Measurements from ENCODE around the gene CPSF6.
"Not testable (repeated sequence)": the region's sequence is repeated elsewhere in the genome, so short reads cannot be mapped to it uniquely, and the experiment has no call there.

Gene CPSF6, protein sequence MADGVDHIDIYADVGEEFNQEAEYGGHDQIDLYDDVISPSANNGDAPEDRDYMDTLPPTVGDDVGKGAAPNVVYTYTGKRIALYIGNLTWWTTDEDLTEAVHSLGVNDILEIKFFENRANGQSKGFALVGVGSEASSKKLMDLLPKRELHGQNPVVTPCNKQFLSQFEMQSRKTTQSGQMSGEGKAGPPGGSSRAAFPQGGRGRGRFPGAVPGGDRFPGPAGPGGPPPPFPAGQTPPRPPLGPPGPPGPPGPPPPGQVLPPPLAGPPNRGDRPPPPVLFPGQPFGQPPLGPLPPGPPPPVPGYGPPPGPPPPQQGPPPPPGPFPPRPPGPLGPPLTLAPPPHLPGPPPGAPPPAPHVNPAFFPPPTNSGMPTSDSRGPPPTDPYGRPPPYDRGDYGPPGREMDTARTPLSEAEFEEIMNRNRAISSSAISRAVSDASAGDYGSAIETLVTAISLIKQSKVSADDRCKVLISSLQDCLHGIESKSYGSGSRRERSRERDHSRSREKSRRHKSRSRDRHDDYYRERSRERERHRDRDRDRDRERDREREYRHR

DNA sequence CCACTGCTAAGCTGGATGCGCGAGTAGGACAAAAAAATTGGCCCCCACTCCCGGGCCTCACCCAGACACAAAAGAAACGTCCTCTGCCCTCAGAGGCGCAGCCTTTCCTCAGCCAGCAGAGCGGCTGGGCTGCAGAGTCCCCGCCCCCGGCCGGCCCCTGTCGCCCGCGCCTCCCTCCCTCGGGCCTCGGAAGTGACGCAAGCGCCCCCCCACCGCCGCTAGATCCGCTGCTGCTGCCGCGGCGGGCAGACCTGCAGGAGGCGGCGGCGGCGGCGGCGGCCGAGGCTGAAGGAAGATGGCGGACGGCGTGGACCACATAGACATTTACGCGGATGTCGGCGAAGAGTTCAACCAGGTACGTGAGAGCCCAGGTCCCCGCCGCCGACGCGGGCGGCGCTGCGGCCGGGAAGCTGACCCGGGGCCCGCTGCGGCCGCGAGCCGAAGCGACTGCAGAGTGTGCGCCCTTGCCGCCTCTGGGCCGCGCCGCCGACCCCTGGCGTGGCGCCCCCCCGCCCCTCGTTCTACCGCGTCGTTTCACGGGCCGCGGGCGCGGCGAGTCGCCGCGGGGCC, at the start of gene CPSF6:
Gene CPSF6, plus strand, starts transcription at position 218 of the 570 bp plus-strand sequence. Its CDS starts 78 bp downstream, at position 296.
- peak; percentile 98 for DNase-seq

DNA sequence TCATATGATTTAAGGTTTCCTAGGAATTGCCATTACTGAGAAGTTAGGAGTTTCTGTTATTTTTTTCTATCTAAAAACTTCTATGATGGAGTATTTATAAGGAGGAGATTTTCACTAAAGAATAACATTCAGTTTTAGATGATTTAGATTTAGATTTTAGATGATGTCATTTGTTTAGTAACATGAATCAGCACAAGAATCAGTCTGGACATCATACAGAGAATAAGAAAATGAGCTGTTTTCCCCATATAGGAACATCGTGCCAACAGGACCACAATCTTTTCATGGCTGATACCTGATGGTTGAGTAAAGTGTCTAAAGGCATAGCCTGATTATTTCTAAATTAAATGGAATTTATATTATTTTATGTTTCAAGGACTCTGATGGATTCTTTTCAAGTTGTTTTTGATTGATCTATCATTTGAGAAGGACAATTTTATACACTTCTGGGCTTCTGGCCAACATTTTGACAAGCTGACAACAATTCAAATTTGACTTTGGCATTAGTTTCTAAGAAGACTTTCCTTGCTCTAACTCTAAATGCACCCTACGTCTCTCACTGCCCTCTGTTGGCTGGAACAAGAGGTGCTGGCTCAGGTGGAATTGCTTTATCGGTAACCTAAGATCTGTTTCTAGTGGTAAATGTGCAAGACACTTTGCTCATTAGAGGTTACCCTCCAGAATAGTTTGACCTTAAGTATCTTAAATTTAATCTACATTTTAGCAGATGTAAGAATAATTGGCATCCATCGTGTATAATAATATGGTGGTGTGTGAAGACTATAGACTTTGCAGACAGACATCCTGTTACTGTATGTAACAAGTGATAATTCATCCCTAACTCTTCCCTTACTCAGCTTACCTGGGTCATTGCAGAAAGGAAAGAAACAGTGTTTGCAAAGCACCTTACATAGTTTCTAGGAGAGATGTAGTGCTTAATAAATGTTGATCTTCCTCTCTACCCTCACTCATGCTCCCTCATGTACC, 42.8 kb upstream of the CPSF6 start:
- DNase-seq = no peak

DNA sequence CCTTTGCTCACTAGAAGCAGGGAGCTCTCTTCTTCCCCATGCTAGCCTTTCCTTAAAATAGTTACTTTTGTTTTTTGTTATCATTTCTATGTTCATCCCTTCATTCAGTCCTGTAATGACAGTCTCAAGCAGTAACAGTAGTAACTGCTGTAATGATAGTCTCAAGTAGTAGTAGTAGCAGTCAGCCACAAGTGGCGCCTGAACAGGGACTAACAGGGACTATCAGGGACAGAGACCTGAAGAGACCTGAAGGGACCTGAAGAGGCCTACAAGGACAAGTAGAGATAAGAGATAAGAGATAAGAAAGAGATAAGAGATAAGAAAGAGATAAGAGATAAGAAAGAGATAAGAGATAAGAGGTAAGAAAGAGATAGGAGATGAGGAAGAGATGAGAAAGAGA, 39.4 kb upstream of the CPSF6 start:
- DNase-seq = not testable (repeated sequence)

DNA sequence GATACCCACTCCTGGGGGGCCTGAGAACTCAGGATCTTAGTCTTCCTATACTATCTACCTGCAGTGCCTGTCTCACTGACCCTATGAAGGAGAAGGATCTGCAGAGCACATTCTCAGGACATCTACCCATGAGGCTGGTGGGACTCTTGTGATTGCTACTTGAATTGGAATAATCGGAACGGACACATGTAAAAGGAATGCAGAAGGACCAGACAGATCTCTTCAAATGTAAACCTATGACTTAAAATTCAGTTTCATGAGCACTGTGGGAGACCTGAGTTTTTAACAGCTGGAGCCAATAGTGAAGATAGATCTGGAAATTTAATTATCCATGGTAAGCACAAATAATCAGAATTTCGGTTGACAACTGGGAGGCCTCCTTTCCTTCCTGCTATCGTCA, 35.2 kb upstream of the CPSF6 start:
- no peak for DNase-seq

DNA sequence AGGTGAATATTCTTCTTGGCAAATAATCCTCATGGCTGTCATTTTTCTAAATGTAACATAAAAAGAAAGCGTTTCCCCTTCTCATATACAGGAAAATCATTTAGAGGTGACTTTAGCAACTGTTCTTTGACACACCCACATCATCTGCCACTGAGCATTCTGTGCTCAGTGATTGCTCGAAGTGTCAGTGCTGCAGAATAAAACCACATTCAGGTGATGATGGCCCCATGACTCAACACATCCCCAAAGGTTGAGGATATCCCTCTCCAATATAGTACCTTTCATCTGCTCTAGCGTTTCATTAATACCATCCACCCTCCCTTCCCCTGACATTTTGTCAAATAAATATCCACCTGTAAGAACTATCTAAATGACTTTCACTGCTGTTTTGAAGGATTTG, 28.7 kb upstream of the CPSF6 start:
- DNase-seq = no peak

DNA sequence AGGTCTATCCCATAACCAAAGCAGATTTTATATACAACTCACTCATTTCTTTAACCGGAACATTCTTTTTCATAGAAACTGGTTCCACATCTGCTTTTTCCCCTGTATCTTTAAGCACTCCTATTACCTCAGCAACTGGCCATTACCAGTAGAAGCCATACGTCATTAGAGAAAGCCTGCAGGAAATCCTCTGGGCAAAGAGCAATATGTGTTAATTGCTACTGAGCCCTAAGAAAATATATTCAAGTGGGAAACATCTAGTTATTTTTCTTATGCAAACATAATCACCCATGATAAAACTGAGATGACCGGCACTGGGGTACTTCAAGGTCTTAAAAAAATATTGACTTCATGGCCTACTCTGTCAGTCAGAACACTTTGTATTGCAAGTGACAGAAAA, 28.2 kb upstream of the CPSF6 start:
- no peak for DNase-seq

DNA sequence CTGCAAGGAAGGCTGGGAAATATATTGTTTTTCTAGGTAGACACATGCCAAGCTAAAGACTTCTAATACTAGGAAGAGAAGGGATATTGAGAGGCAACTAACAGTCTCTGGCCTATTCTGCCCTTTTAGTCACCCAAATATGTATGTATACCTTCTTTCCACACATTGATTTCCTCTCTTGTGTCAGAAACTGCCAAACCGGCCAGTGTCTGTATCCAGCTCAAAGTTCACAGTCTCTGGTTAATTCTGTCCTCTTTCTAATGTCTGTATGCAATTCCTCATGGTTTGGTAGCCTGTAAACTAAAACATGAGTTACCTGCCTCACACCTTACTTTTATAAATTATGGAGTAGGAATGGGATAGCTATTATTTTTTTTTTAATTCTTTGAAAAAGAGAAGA, 25.2 kb upstream of the CPSF6 start:
- DNase-seq = no peak

DNA sequence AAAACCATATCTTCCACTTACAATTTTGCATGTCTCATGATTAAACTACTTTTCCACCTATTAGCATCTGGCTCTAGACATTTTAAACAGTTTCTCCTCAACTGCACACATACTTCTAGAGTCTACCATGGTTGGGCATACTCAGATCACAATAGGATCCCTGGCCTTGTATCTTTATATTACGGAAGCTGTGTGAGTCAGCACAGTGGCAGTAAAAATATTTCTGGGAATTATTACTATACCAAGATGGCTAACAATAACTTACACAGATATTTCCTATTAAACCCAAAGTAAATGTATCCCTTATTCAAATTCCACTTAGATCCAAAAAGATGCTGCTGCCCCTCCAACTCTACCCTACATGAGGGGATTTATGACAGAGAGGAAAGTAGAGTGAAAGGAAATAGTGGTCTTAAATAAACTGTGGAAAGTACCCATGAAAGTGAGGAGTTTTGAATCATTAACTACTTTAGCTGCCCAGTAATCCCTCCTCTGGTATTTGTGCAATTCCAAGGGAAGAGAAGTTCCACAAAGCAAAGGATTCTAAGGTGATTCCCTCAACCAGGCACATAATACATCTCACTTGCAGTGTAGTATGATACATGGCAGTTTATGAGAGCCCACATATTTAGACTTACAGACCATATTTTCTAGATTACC, 14.0 kb upstream of the CPSF6 start:
- no peak for DNase-seq

DNA sequence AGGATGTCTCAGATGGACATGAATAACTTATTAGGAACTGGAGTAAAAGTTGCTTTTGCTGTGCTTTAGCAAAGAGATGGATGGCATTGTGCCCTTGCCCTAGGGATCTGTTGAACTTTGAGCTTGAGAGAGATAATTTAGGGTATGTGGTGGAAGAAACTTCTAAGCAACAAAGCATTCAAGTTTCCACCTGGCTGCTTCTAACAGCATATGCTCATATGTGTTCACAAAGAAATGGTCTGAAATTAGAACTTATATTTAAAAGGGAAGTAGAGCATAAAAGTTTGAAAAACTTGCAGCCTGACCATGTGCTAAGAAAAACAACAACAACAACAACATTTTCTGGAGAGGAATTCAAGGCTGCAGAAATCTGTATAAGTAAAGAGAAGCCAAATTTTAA, 7.9 kb upstream of the CPSF6 start:
- no peak for DNase-seq

DNA sequence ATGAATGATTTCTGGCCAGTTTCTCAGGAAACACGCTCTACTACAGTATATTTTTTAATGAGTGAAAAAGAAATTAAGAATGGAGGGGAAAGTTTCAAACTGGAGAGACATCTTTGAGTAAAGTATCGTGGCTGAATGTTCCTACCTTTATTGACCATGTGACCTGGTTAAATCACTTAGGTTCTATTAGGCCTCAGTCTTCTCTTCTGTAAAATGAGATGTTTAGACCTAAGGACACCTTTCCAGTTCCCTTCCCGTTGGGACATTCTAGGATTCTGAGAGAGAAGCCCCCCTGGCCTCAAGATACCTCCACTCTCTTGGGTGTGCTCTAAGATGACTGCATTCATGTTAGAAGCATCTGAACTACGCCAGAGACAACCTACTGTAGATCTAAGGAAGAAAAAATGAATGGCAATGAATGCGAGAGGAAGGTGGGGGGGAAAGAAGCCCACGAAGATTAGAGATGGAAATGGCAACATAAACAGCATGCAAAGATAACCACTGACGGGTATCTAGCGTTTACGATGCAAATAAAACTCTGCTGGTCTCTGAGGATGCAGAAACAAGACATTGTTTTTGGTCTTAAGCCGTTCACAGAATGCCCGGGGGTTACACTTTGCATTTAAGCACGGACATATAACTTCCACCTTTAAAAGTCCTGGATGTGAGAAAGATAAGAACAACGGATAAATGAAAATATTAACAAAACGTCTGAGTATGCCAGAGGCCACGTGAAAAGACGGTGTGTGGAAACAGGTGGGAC, 599 bp upstream of the CPSF6 start:
- DNase-seq = no peak

DNA sequence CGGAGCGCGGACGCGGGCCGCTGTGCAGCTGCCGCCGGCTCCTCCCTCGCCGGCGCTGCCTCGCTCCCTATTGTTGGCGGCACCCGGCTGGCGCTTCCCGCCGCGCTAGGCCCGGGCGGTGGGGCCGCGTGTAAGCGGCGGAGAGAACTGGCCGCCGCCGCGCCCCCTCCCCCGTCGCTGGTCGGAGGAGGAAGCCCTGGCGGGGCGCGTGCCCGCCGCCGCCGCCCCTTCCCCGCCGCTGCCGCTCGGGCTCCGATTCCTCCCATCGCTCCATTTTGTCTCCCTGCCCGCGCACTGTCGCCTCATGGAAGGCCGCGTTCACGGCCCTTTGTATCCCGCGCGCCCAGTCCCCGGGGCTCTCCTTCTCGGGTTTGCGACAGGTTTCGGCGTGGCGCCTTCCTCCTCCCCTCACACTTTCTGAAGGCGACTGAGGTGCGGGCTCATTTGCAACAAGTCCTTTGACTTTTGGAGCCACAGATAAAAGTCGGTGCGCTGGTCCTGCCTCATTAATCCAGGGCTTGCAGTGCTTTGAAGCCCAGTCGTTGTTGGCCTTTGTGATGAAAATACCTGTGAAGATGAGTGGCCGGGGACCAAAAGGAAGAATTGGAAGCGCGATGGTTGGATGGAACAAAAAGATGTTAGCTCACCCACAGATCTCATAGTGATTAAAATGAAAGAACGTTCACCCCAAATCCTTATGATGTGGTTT, 707 bp downstream of the CPSF6 start:
- peak; percentile 69 for DNase-seq

DNA sequence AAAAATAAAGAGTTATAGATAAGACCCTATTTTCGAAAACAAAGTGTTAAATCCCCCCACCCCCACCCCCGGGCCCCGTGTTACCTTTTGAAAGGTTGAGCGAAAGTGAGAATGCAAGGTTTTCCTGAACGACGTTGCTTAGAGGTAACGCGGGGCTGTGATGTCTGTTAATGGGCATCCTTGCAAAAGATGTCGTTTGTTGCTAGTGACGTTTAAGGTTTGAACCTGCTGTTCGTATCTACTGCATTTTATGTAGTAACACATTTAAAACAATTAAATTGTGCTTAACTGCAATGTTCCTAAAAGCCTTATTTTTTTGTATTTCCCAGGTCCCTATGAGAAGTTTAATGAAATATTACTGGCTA, 1.2 kb downstream of the CPSF6 start:
- DNase-seq = no peak

DNA sequence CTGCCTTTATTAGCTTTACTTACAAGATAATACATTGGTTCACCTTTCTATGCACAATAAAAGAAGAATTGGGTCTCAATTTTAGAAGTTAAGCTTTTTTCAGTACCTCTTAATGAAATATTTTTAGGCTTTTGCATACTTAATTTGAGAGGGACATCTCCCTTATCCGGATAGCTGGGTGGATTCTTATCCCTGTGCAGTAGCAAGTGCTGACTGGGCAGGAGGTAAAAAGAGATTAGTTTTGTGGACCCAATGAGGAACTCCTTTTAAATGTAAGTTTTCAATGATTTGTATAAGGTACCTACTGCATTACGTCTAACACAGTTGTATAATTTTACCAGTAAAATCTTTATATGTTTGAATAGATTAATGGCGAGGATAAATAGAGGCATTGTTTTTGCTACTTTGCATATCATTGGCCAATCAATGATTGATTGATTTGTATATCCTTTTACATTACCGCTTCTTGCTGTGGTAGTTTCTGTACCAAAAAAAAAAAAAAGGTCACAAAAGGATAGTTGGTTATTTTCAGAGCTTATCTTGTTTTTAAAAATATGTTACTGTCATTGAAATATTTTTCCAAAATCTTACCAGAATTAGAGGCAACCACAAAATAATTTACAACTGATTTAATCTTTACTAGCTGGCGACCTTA, 2.2 kb downstream of the CPSF6 start:
- DNase-seq = no peak

DNA sequence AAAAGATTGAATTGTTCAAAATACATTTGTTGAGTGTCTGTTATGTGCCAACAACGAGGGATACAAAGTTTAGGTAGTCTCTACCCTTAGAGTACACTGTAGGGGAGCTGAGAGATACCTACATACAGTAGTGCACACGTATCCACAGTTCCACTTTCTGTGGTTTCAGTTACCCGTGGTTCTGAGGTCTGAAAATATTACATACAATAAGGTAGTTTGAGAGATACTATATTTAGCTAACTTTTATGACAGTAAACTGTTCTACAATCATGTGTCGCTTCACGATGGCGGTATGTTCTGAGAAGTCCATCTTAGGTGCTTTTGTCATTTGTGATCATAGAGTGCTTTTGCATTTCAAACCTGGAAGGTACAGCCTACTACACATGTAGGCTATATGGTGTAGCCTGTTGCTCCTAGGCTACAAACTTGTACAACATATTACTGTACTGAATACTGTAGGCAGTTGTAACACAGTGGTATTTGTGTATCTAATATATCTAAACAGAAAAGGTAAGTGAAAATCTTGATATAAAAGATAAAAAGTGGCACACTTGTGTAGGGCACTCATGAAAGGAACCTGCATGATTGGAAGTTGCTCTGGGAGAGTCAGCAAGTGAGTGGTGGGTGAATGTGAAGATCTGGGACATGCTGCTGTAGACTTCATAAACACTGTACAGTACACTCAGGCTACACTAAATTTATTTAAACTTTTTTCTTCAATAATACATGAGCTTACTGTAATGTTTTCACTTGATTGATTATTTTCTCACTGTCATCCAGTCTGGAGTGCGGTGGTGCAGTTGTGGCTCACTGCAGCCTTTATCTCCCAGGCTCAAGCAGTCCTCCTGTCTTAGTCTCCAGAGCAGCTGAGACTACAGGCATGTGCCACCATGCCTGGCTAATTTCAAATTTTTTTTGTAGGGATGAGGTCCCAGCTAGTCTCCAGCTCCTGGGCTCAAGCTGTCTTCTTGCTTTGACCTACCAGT, 4.0 kb downstream of the CPSF6 start:
- DNase-seq = no peak

DNA sequence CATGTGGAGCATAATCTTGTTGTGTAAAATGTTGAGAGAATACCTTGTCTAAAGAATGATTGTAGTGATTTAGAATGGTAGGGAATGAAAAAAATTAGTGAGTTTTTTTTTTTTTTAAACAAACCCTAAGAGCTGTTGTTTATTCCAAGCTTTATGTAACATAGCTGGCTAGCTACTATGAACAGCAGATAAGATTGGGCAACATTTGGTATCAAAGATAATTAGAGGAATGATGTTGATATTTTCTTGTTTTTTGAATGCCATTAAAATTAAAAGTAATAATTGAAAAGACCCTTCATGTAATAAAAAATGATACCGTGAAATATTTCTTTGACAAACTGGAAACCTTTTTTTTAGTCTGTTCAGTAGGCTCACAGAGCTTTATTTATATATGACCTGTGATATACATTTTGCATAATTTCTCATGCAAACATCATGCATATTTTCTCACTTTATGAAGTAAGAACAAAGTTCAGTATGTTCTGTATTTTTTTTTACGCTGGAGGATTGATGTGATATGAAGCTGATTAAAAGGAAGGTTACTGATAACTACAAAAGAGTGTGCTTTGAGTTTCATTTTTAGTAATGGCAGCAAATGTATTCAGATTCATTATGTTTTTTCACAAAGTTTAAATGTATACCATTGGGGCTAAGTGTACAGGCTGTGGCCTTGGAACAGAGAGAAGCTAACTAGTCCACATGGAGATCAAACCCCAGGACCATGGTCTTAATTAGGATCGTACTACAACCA, 8.1 kb downstream of the CPSF6 start:
- DNase-seq = no peak

DNA sequence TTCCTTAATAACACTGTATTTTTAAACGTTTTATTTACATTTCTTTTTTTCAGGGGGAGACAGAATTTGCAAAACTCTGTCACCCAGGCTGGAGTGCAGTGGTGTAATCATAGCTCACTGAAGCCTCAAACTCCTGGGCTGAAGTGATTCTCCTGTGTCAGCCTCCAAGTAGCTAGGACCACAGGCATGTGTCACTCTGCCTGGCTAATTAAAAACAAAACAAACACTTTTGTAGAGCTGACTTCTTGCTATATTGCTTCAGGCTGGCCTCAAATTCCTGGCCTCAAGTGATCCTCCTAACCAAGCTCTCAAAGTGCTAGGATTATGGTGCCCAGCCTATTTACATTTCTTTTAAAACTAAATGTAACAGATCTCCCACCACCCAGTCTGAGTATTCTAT, 12.7 kb downstream of the CPSF6 start:
- DNase-seq = no peak

DNA sequence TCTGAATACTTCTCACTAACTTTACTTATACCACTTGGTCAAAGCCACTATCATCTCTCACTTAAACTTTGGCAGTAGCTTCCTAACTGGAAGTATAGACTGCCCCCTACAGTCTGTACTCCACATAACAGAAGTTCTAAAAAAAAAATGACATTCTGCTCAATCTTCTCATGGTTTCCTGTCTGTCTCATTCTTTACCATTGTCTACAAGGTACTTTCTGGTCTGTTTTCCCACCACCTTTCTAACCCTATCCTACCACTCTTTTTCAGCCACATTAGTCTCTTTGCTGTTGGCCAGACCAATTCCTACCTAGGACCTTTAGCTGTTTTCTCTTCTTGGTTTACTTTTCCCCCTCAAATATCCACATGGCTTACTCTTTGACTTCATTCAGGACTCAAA, 14.7 kb downstream of the CPSF6 start:
- no peak for DNase-seq

DNA sequence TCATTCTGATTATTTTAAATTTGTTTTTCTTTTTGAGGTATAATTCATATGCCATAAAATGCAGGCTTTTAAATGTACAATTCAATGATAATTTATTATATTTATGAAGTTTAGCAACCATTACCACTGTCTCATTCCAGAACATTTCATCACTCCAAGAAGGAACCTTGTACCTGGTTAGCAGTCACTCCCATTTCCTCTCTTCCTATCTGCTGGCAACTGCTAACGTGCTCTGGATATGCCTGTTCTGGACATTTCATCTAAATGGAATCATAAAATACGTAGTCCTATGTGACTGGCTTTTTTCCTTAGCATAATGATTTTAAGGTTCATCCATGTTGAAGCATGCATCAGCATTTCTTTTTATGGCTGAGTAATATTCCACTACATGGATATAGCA, 15.5 kb downstream of the CPSF6 start:
- DNase-seq = no peak

DNA sequence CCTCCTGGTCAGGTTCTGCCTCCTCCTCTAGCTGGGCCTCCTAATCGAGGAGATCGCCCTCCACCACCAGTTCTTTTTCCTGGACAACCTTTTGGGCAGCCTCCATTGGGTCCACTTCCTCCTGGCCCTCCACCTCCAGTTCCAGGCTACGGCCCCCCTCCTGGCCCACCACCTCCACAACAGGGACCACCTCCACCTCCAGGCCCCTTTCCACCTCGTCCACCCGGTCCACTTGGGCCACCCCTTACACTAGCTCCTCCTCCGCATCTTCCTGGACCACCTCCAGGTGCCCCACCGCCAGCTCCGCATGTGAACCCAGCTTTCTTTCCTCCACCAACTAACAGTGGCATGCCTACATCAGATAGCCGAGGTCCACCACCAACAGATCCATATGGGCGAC, 19.3 kb downstream of the CPSF6 start:
- DNase-seq = no peak
